IPS-18a (cell line): ENCODE data around the gene THRAP3.

Experiments
- H3K27ac ChIP-seq: one replicate; pipeline ENCODE4 v1.5.1; 2013; ENCODE audit warnings: low read length
- H3K27me3 ChIP-seq: one replicate; pipeline ENCODE4 v1.6.1; 2013; ENCODE audit warnings: mild to moderate bottlenecking, low read length; ENCODE audit not compliant: control insufficient read depth, insufficient read depth
- H3K36me3 ChIP-seq: one replicate; pipeline ENCODE4 v1.6.1; 2013; ENCODE audit warnings: low read depth, low read length; ENCODE audit not compliant: control insufficient read depth
- H3K4me1 ChIP-seq: one replicate; pipeline ENCODE4 v1.6.1; 2013; ENCODE audit warnings: low read depth, low read length; ENCODE audit not compliant: control insufficient read depth
- H3K4me3 ChIP-seq: one replicate; pipeline ENCODE4 v1.5.1; 2013; ENCODE audit warnings: low read length
- H3K9ac ChIP-seq: one replicate; pipeline ENCODE4 v1.6.1; 2013; ENCODE audit warnings: mild to moderate bottlenecking, low read length, moderate library complexity
- H3K9me3 ChIP-seq: one replicate; pipeline ENCODE4 v1.6.1; 2013; ENCODE audit warnings: low read depth, low read length; ENCODE audit not compliant: control insufficient read depth

Gene THRAP3

DNA sequence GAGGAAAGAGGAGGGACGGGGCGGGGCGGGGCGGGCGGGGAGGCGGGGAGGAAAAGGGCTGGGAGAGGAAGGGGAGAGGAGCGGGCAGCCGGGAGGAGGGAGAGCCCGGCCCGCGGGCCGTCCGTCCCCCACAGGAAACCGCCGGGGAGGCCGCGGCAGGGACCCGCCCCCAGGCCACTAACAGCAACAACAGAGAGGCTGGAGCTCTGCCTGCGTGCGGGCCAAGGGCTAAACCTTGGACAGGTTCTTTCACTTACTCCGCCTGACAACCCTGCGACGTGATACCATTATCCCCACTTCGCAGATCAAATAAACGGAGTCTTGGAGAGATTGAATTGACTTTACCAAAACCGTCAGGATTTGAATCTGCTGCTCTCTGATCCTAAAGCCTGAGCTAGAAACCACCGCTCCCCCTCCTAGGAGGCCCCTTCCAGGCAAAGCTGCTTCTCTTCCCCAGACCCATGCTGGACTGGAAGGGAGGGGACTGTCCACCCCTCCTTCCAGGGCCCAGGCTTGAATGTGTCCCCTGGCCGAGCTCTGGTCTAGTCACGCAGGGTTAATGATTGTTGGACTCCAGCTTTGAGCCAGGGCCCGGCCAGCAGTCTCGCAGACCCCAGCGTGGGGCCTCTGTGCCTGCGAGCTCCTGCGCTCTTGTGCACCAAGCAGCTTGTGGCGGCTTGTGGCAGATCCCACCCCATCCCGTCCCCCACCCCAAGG is 99.6 kb downstream of the THRAP3 start, which contains the start of gene EVA1B:
Gene EVA1B (minus strand): TSS at position 10 of the 717 bp plus-strand sequence. CDS start 608 bp downstream, outside the sequence.
- Histone ChIP-seq H3K27ac (no peak within 1 kb of the TSS), H3K9ac (peak within 1 kb of the TSS; percentile 21), H3K36me3 (no peaks in the 10 kb centered on the region), H3K4me3 (peak within 1 kb of the TSS; percentile 67), H3K4me1 (peaks cover 8% of the 10 kb centered on the region), H3K9me3 (no peaks in the 10 kb centered on the region), H3K27me3 (peaks cover 63% of the 10 kb centered on the region)

DNA sequence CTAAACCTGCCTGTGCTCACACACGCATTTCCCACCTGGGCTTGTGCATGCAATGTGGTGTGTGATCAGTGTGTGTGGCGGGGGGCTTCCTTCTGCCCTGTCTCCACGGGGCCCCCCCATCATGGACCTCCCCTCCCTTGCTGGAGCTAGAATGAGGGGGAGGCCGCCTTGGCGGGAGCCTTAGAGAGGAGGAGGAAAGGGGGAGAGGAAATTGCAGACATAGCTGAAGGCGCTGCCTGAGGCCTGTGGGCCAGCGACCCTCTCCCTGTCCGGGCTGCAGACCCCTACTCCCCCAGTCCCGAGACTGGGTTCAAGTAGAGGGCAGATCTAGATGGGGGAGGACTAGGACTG is 100.1 kb downstream of the THRAP3 start:
- Histone ChIP-seq H3K27me3 (peaks cover 63% of the 10 kb centered on the region), H3K36me3 (no peaks in the 10 kb centered on the region), H3K27ac (no peak overlapping the region), H3K4me1 (peaks cover 8% of the 10 kb centered on the region), H3K9me3 (no peaks in the 10 kb centered on the region), H3K4me3 (peak overlapping the region; percentile 58), H3K9ac (no peak overlapping the region)

DNA sequence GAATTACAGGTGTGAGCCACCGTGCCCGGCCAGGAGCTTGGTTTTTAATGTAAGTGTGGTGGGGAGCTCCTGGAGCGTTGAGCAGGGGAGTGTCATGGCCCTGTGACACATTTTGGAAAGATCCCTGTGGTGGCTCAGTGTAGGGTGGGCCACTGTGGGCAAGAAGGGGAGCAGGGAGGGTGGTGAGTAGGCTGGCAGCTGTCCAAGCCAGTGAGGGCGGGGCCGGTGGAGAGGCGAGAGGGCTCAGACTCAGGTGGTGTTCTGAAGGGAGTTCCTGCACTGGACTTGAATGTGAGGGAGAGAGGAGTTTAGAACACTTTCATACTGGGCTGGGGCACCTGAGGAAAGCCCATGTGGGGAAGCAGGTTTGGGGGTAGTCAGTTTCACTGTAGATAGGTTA is 102.3 kb downstream of the THRAP3 start:
- Histone ChIP-seq H3K9ac (no peak overlapping the region), H3K4me1 (peaks cover 7% of the 10 kb centered on the region)

DNA sequence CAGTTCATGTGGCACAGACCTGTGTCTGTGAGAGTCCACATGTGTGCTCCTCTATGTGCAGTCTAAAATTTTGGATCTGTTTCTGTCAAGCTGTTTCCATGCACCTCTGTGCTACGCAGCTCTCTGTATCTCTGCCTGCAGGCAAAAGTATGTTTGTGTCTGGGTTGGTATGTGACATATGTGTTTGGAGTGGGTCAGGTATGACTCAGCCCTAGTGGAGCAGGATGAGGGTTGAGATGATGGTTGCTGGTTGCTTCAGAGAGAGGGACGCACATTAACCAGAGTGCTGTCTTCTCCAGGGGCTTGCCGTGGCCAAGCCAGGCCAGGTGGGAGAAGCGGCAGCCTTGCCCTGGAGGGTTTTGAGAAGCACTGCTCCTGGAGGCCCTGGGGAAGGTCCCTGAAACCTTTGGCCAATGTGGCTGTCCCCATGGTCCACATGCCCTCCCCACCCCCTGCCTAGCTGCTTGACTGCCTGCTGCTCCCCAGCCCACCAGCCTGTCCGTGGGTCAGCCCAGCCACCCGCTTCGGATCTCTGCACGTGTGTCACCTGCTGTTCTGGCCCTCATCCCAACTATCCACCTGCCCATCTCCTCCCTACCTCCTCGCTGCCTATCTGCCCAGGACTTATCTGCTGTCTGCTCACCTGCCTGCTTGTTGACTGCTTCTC is 103.3 kb downstream of the THRAP3 start:
- Histone ChIP-seq H3K9ac (no peak overlapping the region), H3K9me3 (no peaks in the 10 kb centered on the region), H3K4me1 (no peaks in the 10 kb centered on the region), H3K4me3 (no peak overlapping the region), H3K27ac (no peak overlapping the region), H3K27me3 (peaks cover 33% of the 10 kb centered on the region), H3K36me3 (no peaks in the 10 kb centered on the region)

More for the DNA sequence above, 102.3 kb downstream of the THRAP3 start:
- Histone ChIP-seq H3K9me3 (no peaks in the 10 kb centered on the region), H3K27me3 (peaks cover 41% of the 10 kb centered on the region), H3K36me3 (no peaks in the 10 kb centered on the region), H3K4me3 (no peak overlapping the region), H3K27ac (no peak overlapping the region)

DNA sequence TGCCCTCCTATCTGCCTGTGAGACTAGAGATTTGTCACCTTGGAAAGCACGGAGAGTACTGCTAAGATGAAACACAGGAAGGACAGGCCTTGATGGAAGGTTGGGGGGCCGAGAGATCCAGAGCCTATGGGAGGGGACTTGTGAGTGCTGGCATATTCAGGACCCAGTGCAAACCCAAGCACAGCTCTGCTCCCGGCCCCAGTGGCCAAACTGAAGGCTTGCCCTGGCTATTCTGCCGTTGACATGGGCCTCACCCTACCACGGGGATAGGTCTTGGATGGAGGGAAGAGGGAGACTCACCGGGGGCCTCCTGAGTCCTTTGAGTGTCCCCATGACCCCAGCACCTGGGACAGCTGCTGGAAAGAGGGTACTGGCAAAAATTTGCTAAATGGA is 103.8 kb downstream of the THRAP3 start:
- no peaks in the 10 kb centered on the region for H3K36me3 ChIP-seq
- peaks cover 28% of the 10 kb centered on the region for H3K27me3 ChIP-seq
- no peaks in the 10 kb centered on the region for H3K4me1 ChIP-seq
- no peaks in the 10 kb centered on the region for H3K9me3 ChIP-seq
- no peak overlapping the region for H3K9ac ChIP-seq
- no peak overlapping the region for H3K27ac ChIP-seq
- H3K4me3 ChIP-seq: no peak overlapping the region

DNA sequence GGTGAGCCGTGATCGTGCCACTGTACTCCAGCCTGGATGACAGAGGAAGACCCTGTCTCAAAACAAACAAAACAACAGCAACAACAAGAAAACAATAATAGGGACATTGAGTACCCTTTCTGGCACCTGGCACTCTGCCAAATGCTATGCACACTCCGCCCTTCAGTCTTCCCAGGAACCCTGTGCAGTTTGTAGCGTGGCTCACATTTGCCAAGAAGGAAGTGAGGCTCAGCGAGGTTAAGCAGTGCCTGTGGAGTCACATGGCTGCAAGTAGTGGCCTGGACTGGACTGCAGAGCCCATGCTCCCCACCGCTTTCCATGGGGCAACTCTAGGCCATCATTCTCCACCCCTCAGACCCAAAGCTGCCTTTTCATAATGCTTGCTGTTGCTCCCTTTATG is 104.5 kb downstream of the THRAP3 start:
- no peaks in the 10 kb centered on the region for H3K4me1 ChIP-seq
- no peaks in the 10 kb centered on the region for H3K9me3 ChIP-seq
- H3K9ac ChIP-seq: no peak overlapping the region
- H3K4me3 ChIP-seq: no peak overlapping the region
- no peak overlapping the region for H3K27ac ChIP-seq
- H3K36me3 ChIP-seq: no peaks in the 10 kb centered on the region
- H3K27me3 ChIP-seq: peaks cover 24% of the 10 kb centered on the region

DNA sequence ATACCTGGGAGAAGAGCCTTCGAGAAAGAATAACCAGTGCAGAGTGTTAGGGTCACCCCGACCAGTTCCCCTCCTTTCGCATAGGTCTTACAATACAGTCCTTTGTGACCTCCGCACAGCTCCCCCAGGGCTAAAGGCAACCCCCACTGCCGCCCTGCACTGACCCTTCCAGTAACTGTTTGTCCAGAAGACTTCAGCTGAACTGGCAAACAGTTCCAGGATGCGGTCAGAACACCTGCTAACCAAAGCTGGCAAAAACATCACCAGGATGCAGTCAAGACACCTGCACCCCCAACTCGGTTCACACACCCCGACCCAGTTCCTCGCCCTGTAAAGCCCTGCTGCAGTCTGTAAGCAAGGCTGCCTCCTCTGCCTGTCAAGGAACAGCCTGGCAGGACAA is 105.6 kb downstream of the THRAP3 start:
- Histone ChIP-seq H3K4me1 (no peaks in the 10 kb centered on the region), H3K27ac (no peak overlapping the region), H3K36me3 (no peaks in the 10 kb centered on the region), H3K9ac (no peak overlapping the region), H3K9me3 (no peaks in the 10 kb centered on the region), H3K27me3 (peaks cover 13% of the 10 kb centered on the region), H3K4me3 (no peak overlapping the region)

DNA sequence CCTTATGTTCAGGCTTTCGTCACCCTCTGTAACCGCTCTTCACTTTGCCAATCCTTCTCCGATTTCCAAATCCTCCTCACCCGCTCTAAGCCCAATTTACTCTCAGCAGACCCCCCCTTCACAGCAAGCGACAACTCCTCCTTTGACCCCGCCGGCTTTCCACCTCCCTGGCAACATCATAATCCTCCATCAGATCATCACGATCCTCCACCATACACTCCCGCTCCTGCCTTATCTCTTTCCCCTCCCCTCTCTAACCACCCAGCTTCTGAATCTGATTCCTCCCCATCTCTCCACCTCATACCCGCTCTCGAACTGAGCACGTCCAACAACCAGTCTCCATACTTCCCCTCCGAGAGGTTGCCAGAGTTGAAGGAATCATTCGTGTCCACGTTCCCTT is 106.7 kb downstream of the THRAP3 start:
- H3K27me3 ChIP-seq: peaks cover 3% of the 10 kb centered on the region
- H3K27ac ChIP-seq: no peak overlapping the region
- H3K9me3 ChIP-seq: no peaks in the 10 kb centered on the region
- no peaks in the 10 kb centered on the region for H3K36me3 ChIP-seq
- H3K4me1 ChIP-seq: no peaks in the 10 kb centered on the region
- no peak overlapping the region for H3K9ac ChIP-seq
- no peak overlapping the region for H3K4me3 ChIP-seq

DNA sequence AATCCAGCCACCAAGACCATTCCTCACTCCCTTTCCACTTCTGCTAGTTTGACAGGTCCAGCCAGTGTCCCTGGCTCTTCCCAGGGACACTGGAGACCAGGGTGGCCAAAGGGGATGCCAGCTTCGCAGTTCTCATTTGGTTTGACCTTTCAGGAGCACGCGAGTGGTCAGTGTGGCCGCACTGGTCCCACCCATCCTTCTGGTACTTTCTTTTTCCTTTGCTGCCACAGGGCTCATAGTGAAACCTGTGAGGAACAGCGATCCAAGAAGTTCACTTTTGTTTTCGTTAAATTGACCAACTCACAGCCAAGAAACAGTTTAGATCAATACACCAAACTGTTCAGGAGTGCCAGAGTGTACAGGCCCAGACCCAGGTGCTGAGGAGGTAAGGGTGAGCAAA is 113.6 kb downstream of the THRAP3 start:
- no peak overlapping the region for H3K9ac ChIP-seq
- no peak overlapping the region for H3K27ac ChIP-seq
- H3K27me3 ChIP-seq: no peaks in the 10 kb centered on the region
- H3K4me1 ChIP-seq: no peaks in the 10 kb centered on the region
- H3K36me3 ChIP-seq: peaks cover 5% of the 10 kb centered on the region
- H3K9me3 ChIP-seq: no peaks in the 10 kb centered on the region
- no peak overlapping the region for H3K4me3 ChIP-seq

DNA sequence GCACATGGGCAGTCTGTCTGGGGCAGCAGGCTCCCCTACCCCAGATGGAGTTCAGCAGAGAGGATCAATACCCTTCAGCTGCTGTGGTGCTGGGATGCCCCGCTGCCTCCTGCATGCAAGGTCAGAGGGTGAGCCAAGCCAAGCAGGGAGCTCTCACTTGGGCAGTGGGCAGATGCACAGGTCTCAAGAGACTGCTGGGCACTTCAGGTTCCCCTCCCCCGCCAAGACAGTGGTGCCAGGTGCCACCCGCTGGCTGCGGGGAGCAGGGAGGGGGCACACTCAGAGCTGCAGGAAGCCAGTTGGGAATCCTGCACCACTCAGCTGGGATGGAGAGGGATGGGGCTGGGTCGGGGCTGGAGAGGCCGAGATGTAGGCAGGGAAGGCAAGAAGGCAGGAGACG is 115.0 kb downstream of the THRAP3 start:
- H3K9ac ChIP-seq: no peak overlapping the region
- no peak overlapping the region for H3K27ac ChIP-seq
- H3K4me1 ChIP-seq: no peaks in the 10 kb centered on the region

DNA sequence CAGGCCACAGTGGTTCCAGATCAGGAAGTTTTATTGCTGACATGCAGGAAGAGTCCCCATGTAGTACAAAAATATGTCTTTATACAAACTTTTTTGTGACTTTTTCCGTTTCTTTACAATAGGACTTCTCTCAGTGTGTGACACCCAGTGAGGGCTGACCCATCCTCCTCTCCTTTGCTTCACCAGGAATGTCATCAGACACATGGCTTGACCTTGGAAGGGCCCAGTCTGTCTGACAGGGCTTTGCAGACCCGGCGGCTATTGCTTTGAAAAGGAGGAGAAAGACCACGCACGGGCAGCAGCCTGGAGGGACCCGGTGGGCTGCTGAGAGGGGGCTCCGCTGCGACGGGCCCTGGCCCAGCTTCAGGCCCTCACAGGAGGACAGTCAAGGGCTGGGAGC is 115.4 kb downstream of the THRAP3 start:
- no peaks in the 10 kb centered on the region for H3K27me3 ChIP-seq
- no peaks in the 10 kb centered on the region for H3K4me1 ChIP-seq
- H3K27ac ChIP-seq: no peak overlapping the region
- peaks cover 13% of the 10 kb centered on the region for H3K36me3 ChIP-seq
- no peak overlapping the region for H3K9ac ChIP-seq
- H3K4me3 ChIP-seq: no peak overlapping the region
- no peaks in the 10 kb centered on the region for H3K9me3 ChIP-seq

More for the DNA sequence above, 115.0 kb downstream of the THRAP3 start:
- no peaks in the 10 kb centered on the region for H3K9me3 ChIP-seq
- H3K27me3 ChIP-seq: no peaks in the 10 kb centered on the region
- H3K36me3 ChIP-seq: peaks cover 13% of the 10 kb centered on the region
- H3K4me3 ChIP-seq: no peak overlapping the region
